Measurements from ENCODE around the gene PTPDC1. TPM values are rescaled to one million over a fixed set of nuclear protein-coding genes. Genes with fewer than 3 reads are reported as not detected.
A peak's percentile ranks its signal among the peaks of the same experiment; 100 is the strongest.

Gene PTPDC1
- total and polyA plus RNA-seq, 9 of the 15 experiments (the other 6 are each of a cell fraction or from before 2014, with no cell fraction given), result 1.1 to 8.1 (median 5.7) TPM

GRCh38 chr9:94082956-94083355 is 1.3 kb upstream of the PTPDC1 start:
- BruUV-seq (replicated peaks), result no TSS peak
- Histone ChIP-seq H3K9me1 (ENCODE audit: control insufficient read depth, insufficient read depth, low read length) (no peaks in the 10 kb centered on the region), H3K9ac (ENCODE audit: insufficient read depth in 1 of 2, low read depth in 2 of 2, low read length in 2 of 2) (no peak overlapping the region), H3K4me2 (ENCODE audit: insufficient read depth, low read length) (peak overlapping the region; percentile 8; the same call in 1 of the 2 replicates), H3K36me3 (ENCODE audit: control insufficient read depth, insufficient read depth, low read length) (0 out of 3 replicates have a peak, but pooled peaks cover 2% of the 10 kb centered on the region), H3K27ac (ENCODE audit: extremely low read depth, low read depth, low read length) (peak overlapping the region; percentile 36; the same call in 1 of the 3 replicates), H3K79me2 (ENCODE audit: control insufficient read depth, insufficient read depth, low read length) (no peaks in the 10 kb centered on the region), H3K4me3 (no peak overlapping the region), H2AFZ (ENCODE audit: low read depth, low read length) (0 out of 2 replicates have a peak overlapping the region, but pooled peaks have one; percentile 21), H3K4me1 (replicated peaks in 1 of 2; ENCODE audit: control insufficient read depth in 2 of 2, insufficient read depth in 2 of 2, low read length in 2 of 2) (peaks cover 8 to 20% of the 10 kb centered on the region in 2 experiments; a peak in 4 of 5 replicates), H3K9me3 (replicated peaks; ENCODE audit: control insufficient read depth, insufficient read depth, low read depth, low read length) (no peaks in the 10 kb centered on the region), H4K20me1 (replicated peaks; ENCODE audit: control insufficient read depth, insufficient read depth, low read length) (no peaks in the 10 kb centered on the region), H3K27me3 (ENCODE audit: control insufficient read depth in 2 of 2, insufficient read depth in 2 of 2, low read length in 2 of 2) (no peaks in the 10 kb centered on the region)
- ChIA-PET POLR2A (interaction anchor here (0.6 to 1.5 kb wide), 3 partner anchors 9 to 179 kb away, joined by 3 to 5 read pairs (median 3); no protein-coding TSS in a partner anchor), CTCF (ENCODE audit: low intra/inter-chr PET ratio) (no interaction called here)
- intact Hi-C loops (cut with micrococcal nuclease), result loop anchor here (5.0 kb wide), 1 partner anchor 84 kb away; no protein-coding TSS in a partner anchor
- TF ChIP-seq ZNF395 (CRISPR knock-in tag; IDR thresholded peaks at IDR 0.05) (peak; percentile 30; the same call in 1 of the 2 replicates), CREB5 (CRISPR knock-in tag; IDR thresholded peaks at IDR 0.05) (no peak)
- 40% methylated on average over 1 of the region's 1 CpG for WGBS (ENCODE audit: insufficient coverage, low coverage, missing lambda C conversion rate)
- ATAC-seq (peak; percentile 26), FAIRE-seq (no peak), DNase-seq (ENCODE audit: extremely low read depth in 1 of 4, low spot score in 3 of 4) (no peak)
- in situ Hi-C loops (cut with MboI), result no loop called here

Measured in K562 (cell line).